ENCODE measurements around the gene HRNR.

DNA sequence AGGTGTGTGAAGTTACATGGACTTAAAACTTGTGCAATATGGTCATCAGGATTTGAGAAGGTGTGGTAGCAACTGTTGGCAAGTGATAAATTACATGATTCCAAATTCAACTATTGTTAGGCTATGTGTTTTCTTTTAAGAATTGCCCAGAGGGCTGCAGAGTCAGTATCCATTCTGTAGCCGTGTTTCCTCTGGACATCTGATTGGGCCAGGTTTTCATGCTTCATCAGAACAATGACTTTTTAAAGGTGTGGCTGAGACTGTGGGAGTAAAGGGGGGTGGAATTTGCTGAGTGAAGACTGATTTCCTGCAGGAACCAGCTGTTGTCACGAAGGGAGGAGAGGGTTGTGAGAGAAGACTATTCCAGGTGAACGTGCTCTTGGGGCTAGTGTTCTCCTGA, 1.7 kb upstream of the HRNR start:
- TF ChIP-seq POLR2A (IDR thresholded peaks at IDR 0.05) (no peak), CTCF (IDR thresholded peaks at IDR 0.05) (no peak), POLR2AphosphoS5 (IDR thresholded peaks at IDR 0.05) (no peak)

Measured in transverse colon (tissue), 4 donors.